Activated CD8-positive, alpha-beta memory T cell treated with anti-CD3 and anti-CD28 coated beads for 4 hours (primary cell): ENCODE results near the gene SPEG.

Source experiments
- DNase-seq, 2 donors: peaks; one replicate each; pipeline ENCODE4 v3.0.0-alpha.2; 2020; ENCODE audit warnings: low read depth in 2 of 2

The SPEG gene

GRCh38 chr2:219443016-219443696, 8.5 kb downstream of the SPEG start:
- no peak for DNase-seq

GRCh38 chr2:219443697-219444023, 9.0 kb downstream of the SPEG start:
- no peak for DNase-seq

GRCh38 chr2:219444566-219445091, 10.0 kb downstream of the SPEG start:
- DNase-seq, result no peak

- DNase-seq, result no peak
Measured at GRCh38 chr2:219445220-219445640, 10.6 kb downstream of the SPEG start.

- DNase-seq, result no peak
Measured at GRCh38 chr2:219446101-219446504, 11.5 kb downstream of the SPEG start.

GRCh38 chr2:219446689-219447088, 12.0 kb downstream of the SPEG start:
- no peak for DNase-seq

GRCh38 chr2:219447242-219448098, 12.8 kb downstream of the SPEG start:
- DNase-seq, result no peak

- DNase-seq, result no peak
Measured at GRCh38 chr2:219448099-219448775, 13.6 kb downstream of the SPEG start.

GRCh38 chr2:219448776-219449341, 14.2 kb downstream of the SPEG start:
- no peak for DNase-seq

GRCh38 chr2:219449609-219450008, 15.0 kb downstream of the SPEG start:
- no peak for DNase-seq

GRCh38 chr2:219451661-219452360, 17.2 kb downstream of the SPEG start:
- no peak for DNase-seq

- DNase-seq, result no peak
Measured at GRCh38 chr2:219452361-219453317, 18.0 kb downstream of the SPEG start.

GRCh38 chr2:219453671-219454590, 19.3 kb downstream of the SPEG start:
- DNase-seq, result no peak

- DNase-seq, result no peak
Measured at GRCh38 chr2:219455581-219455980, 20.9 kb downstream of the SPEG start.

GRCh38 chr2:219457784-219458369, 23.2 kb downstream of the SPEG start:
- no peak for DNase-seq

GRCh38 chr2:219458996-219459395, 24.4 kb downstream of the SPEG start:
- no peak for DNase-seq

GRCh38 chr2:219459460-219460311, 25.0 kb downstream of the SPEG start:
- no peak for DNase-seq

- no peak for DNase-seq
Measured at GRCh38 chr2:219460424-219460926, 25.8 kb downstream of the SPEG start.
